ENCODE results near the gene NFIC.
A peak's percentile ranks its signal among the peaks of the same experiment; 100 is the strongest.
"Not testable (repeated sequence)": the region's sequence is repeated elsewhere in the genome, so short reads cannot be mapped to it uniquely, and the experiment has no call there.

NFIC gene

GRCh38 chr19:3413796-3414327, 47.5 kb downstream of the NFIC start:
- FAIRE-seq: no peak
- no peak for DNase-seq (ENCODE audit: insufficient read length, low spot score)

- FAIRE-seq (no peak), DNase-seq (ENCODE audit: insufficient read length, low spot score) (no peak)
Measured at GRCh38 chr19:3415695-3416094, 49.3 kb downstream of the NFIC start.

DNA sequence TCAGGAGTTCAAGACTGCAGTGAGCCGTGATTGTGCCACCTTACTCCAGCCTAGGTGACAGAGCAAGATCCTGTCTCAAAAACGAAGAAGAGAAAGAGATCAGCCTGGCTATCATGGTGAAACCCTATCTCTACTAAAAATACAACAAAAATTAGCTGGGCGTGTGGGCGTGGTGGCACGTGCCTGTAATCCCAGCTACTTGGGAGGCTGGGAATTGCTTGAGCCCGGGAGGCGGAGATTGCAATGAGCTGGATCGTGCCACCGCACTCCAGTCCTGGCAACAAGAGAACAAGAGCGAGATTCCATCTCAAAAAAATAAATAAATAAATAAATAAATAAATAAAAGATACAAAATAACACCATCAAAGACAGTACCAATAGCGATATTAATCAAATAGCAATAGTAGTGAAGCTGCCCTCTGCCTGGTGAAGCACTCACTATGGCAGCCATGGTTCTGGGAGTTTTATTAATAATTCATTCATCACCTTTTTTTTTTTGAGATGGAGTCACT, 53.9 kb downstream of the NFIC start:
- FAIRE-seq: no peak
- DNase-seq (ENCODE audit: insufficient read length, low spot score): no peak

DNA sequence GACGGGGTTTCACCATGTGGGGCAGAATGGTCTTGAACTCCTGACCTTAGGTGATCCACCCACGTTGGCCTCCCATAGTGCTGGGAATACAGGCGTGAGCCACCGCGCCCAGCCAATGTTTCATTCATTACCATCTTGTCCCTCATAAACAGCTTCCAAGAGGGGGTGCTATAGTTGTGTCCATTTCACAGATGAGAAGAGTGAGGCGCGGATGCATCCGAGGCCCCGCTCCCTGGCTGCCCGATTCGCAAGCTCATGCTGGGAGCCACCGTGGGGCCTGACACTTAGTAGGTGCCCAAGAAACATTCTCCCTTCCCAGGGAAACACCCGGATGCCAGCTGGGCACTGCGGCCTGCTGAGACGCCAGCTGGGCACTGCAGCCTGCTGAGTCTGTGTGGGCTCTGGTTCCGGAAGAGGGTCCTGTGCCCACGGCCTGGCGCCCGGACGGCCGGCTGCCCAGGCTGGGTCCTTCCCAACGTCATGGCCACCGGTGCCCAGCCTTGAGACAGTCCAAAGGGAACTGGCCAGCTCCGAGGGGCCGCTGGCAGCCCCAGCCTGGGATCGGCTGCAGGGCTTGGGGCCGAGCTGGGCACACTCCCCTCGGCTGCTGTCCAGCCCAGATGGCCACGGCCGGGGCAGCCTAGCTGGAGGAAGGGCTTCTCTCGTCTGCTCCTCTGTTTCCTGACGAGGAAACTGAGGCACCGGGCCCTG, 54.7 kb downstream of the NFIC start:
- no peak for DNase-seq (ENCODE audit: insufficient read length, low spot score)
- no peak for FAIRE-seq

GRCh38 chr19:3421656-3422055, 55.3 kb downstream of the NFIC start:
- not testable (repeated sequence) for FAIRE-seq

GRCh38 chr19:3423183-3423829, 56.9 kb downstream of the NFIC start:
- FAIRE-seq (no peak), DNase-seq (ENCODE audit: insufficient read length, low spot score) (no peak)

More at GRCh38 chr19:3421656-3422055, 55.3 kb downstream of the NFIC start:
- not testable (repeated sequence) for DNase-seq (ENCODE audit: insufficient read length, low spot score)

GRCh38 chr19:3426433-3426832, 60.0 kb downstream of the NFIC start:
- DNase-seq (ENCODE audit: insufficient read length, low spot score) (no peak), FAIRE-seq (no peak)

- not testable (repeated sequence) for DNase-seq (ENCODE audit: insufficient read length, low spot score); FAIRE-seq
Measured at GRCh38 chr19:3430366-3430680, 63.9 kb downstream of the NFIC start.

- DNase-seq (ENCODE audit: insufficient read length, low spot score) (no peak), FAIRE-seq (no peak)
Measured at GRCh38 chr19:3431760-3432397, 65.5 kb downstream of the NFIC start.

GRCh38 chr19:3433313-3433712, 66.9 kb downstream of the NFIC start:
- DNase-seq (ENCODE audit: insufficient read length, low spot score): no peak
- no peak for FAIRE-seq

DNA sequence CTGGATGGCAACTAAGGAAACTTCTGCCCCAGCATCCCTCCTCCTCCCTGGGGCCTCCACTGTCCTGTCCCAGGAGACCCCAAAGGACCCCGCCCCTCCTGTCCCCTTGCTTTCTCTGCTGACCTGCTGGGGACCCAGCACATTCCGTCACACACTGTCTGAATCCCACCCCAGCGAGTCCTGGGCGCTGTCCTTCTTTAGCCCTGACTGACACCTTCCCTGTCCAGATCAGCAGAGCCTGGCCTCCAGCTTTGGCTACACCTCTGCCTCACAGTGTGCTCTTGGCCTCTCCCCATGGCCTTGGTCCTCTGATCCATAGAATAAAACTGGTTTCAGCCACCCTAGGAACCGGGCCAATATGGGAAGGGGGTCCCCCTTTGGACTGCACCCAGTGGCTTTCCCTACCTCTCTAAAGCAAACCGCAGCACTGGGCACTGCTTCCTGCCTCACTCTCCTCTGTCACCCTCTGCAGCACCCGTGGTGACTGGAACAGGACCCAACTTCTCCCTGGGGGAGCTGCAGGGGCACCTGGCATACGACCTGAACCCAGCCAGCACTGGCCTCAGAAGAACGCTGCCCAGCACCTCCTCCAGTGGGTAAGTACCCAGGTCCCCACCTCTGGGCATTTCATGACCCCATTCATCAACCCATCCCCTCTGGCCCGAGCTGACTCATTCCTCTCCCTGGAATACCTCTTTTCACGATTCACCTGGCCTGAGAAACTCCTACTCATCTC, 67.6 kb downstream of the NFIC start:
- DNase-seq (ENCODE audit: insufficient read length, low spot score) (no peak), FAIRE-seq (no peak)

GRCh38 chr19:3434630-3435553, 68.5 kb downstream of the NFIC start:
- DNase-seq (ENCODE audit: insufficient read length, low spot score) (peak; percentile 97), FAIRE-seq (peak; percentile 96)

- DNase-seq (ENCODE audit: insufficient read length, low spot score) (no peak), FAIRE-seq (no peak)
Measured at GRCh38 chr19:3440082-3440481, 73.7 kb downstream of the NFIC start.

DNA sequence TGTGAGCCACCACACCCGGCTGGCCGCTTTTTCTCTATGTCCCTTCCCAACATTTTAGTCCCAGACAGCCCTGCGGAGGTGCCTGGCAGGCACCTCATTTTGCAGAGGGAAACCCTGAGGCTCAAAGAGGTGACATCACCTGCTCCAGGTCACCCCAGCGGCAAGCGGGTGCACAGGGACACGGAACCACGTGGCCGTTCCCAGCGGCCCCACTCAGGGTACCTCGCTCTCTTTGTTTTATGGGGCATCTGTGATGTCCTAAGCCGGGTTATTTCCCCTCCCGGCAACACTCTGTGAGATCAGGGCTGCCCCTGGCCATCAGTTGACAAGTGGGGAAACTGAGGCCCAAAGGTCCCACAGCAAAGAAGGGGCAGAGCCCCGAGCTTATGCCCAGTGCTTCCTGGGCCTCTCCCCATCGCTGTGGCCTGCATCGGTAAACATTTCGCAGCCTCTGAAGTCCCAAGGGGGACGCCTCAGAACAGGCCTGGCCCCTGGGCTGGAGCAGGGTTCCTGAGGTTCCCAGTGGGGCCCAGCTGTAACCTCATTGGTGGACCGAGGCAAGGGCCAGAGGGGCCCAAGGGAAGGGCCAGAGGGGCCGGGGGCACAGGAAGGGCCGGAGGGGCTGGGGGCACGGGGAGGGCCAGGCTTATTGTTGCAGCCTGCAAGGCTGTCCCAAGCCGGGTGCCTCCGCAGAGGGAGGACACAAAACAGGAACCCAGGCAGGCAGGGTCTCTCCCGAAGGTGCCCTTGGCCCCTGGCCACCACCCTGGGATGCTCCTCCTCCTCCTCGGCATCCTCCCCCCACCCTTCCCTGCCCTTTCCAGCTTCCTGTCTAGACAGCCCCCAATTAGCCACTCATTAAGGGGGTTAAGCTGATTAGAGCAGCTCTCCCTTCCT, 75.0 kb downstream of the NFIC start:
- DNase-seq (ENCODE audit: insufficient read length, low spot score) (no peak), FAIRE-seq (no peak)

DNA sequence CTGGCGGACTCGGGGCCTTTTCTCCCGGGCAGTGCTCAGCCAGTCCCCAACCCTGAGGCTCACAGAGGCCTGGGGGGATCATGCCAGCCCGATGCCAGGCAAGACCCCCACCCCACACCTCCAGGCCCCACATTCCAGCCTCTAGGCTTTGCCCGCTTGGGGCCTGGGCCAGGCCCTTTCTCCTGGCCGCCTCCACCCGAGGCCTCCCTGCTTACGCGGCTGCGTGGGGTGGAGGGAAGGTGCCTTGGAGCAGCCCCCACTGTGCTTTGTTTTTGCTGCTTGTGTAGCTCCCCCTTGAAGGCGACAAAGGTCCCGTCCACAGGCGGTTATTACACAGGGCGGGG, 75.6 kb downstream of the NFIC start:
- DNase-seq (ENCODE audit: insufficient read length, low spot score) (no peak), FAIRE-seq (no peak)

GRCh38 chr19:3442487-3443071, 76.2 kb downstream of the NFIC start:
- FAIRE-seq (no peak), DNase-seq (ENCODE audit: insufficient read length, low spot score) (no peak)

GRCh38 chr19:3443840-3444694, 77.7 kb downstream of the NFIC start:
- DNase-seq (ENCODE audit: insufficient read length, low spot score): no peak
- FAIRE-seq: no peak
